Keratinocyte (primary cell): Measurements from ENCODE around the gene FSTL5. TPM values are rescaled to one million over a fixed set of nuclear protein-coding genes. Genes with fewer than 3 reads are reported as not detected.

ENCODE experiments used
- DNase-seq: peaks from one replicate; pipeline ENCODE4 v3.0.0-alpha.2; 2011; ENCODE audit warnings: low read depth, missing footprints, low spot score
- FAIRE-seq: peaks from 2 replicates; lab custom pipeline; 2011; peaks lifted over from hg19 to GRCh38; lab: Jason Lieb, UNC
- H2AFZ ChIP-seq: 2 replicates; pipeline ENCODE4 v1.6.0; 2012; ENCODE audit warnings: low read length, control low read depth, inconsistent platforms; ENCODE audit not compliant: control insufficient read depth
- H3K27ac ChIP-seq: 2 replicates; pipeline ENCODE4 v1.5.1; 2011; ENCODE audit warnings: low read length; ENCODE audit not compliant: control insufficient read depth, insufficient read depth
- H3K27me3 ChIP-seq: 3 replicates; pipeline ENCODE4 v1.6.0; 2011; ENCODE audit warnings: low read length; ENCODE audit not compliant: control insufficient read depth, insufficient read depth; ENCODE audit errors: extremely low read depth
- H3K36me3 ChIP-seq, 2 experiments: 2 replicates in 1 of 2; 3 replicates in 1 of 2; pipeline ENCODE4 v1.5.1; 2011; ENCODE audit warnings: low read length in 2 of 2, mild to moderate bottlenecking in 1 of 2; ENCODE audit not compliant: control insufficient read depth in 2 of 2, insufficient read depth in 2 of 2; ENCODE audit errors: extremely low read depth in 1 of 2
- H3K4me1 ChIP-seq: 3 replicates; pipeline ENCODE4 v1.5.1; 2011; ENCODE audit warnings: low read length; ENCODE audit not compliant: control insufficient read depth, insufficient read depth; ENCODE audit errors: extremely low read depth
- H3K4me2 ChIP-seq: 3 replicates; pipeline ENCODE4 v1.6.0; 2011; ENCODE audit warnings: low read depth, low read length; ENCODE audit not compliant: control insufficient read depth, insufficient read depth; ENCODE audit errors: extremely low read depth
- H3K4me3 ChIP-seq, 3 experiments: fragments of 200-600 bp in 1 of 3; sonication (generic) in 1 of 3; 2 replicates in 2 of 3; 3 replicates in 1 of 3; pipeline ENCODE4 v1.5.1; 2011 to 2016; ENCODE audit warnings: low read length in 3 of 3, mild to moderate bottlenecking in 3 of 3, control low read depth in 2 of 3, inconsistent platforms in 1 of 3, low read depth in 1 of 3, mixed read lengths in 1 of 3, mixed run types in 1 of 3, moderate library complexity in 1 of 3; ENCODE audit not compliant: control insufficient read depth in 2 of 3, insufficient read depth in 2 of 3; ENCODE audit errors: extremely low read depth in 1 of 3
- H3K79me2 ChIP-seq: 2 replicates; pipeline ENCODE4 v1.6.0; 2012; ENCODE audit warnings: low read length; ENCODE audit not compliant: control insufficient read depth, insufficient read depth
- H3K9ac ChIP-seq: 3 replicates; pipeline ENCODE4 v1.6.0; 2011; ENCODE audit warnings: low read length; ENCODE audit not compliant: control insufficient read depth, insufficient read depth; ENCODE audit errors: extremely low read depth
- H3K9me1 ChIP-seq: 3 replicates; pipeline ENCODE4 v1.6.0; 2011; ENCODE audit warnings: low read length; ENCODE audit not compliant: control insufficient read depth, insufficient read depth; ENCODE audit errors: extremely low read depth
- H3K9me3 ChIP-seq: 2 replicates; pipeline ENCODE4 v1.5.1; 2012; ENCODE audit warnings: low read depth, low read length; ENCODE audit not compliant: control insufficient read depth
- H4K20me1 ChIP-seq: 3 replicates; pipeline ENCODE4 v1.6.0; 2011; ENCODE audit warnings: low read length; ENCODE audit not compliant: control insufficient read depth, insufficient read depth; ENCODE audit errors: extremely low read depth
- EZH2 ChIP-seq: IDR thresholded peaks from one replicate; pipeline ENCODE4 v1.6.1; 2012; ENCODE audit warnings: inconsistent platforms, mild to moderate bottlenecking, low read length, moderate library complexity
- dilution Hi-C: fragments of 300-500 bp; cut with MboI; formaldehyde crosslinking; loops from one replicate; pipeline ENCODE4 v1.7.0; 2020; ENCODE audit warnings: low sequenced_read_pairs; ENCODE audit not compliant: extremely low pct_ligation_motif_present
- polyA plus RNA-seq, 5 experiments: library from polyadenylated mRNA; depleted of rRNA in 3 of 5; stranded (reverse) in 3 of 5; stranded (forward) in 1 of 5; unstranded in 1 of 5; fragments of >200 nt; gene quantifications; 1 replicate in 1 of 5; 2 replicates in 3 of 5; 3 replicates in 1 of 5; pipeline versions ENCODE4 v1.2.1 to v1.2.3, GENCODE V29; 2011 to 2012; ENCODE audit warnings: missing spikeins in 2 of 5, low read depth in 1 of 5, low replicate concordance in 1 of 5
- TF ChIP-seq, protein P1 (sequence below), 3 experiments: IDR thresholded peaks in 1 of 3; conservative IDR thresholded peaks in 1 of 3; optimal IDR thresholded peaks in 1 of 3; 2 replicates in 2 of 3; 3 replicates in 1 of 3; pipeline versions ENCODE3 to v1.5.1; 2011; ENCODE audit warnings: low read length in 3 of 3, mild to moderate bottlenecking in 3 of 3, moderate library complexity in 2 of 3, control low read depth in 1 of 3, inconsistent platforms in 1 of 3; ENCODE audit not compliant: insufficient read depth in 2 of 3; ENCODE audit errors: extremely low read depth in 1 of 3

The FSTL5 gene
- polyA plus RNA-seq, 1 donor (not counting 4 experiments of a cell fraction or from before 2014, with no cell fraction given) = not detected

DNA sequence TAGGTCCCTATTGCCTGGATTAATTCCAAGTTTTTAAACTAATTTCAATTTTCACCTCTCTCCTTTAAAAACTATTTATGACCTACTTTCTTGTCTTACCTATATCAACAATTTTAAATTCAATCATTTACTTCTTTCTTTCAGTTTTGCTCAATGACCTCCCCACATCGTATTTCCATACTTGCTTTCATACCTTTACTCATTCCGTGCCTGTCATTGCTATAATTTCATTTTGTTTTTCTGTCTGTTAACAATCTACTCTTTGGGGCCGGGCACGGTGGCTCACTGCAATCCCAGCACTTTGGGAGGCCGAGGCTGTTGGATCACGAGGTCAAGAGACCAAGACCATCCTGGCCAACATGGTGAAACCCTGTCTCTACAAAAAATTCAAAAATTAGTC lies 781.1 kb downstream of the FSTL5 start:
- no peaks in the 10 kb centered on the region for H3K79me2 ChIP-seq
- no peaks in the 10 kb centered on the region for H3K4me1 ChIP-seq
- DNase-seq (no peak), FAIRE-seq (no peak)
- dilution Hi-C loops = no loop called here
- H3K36me3 ChIP-seq = no peaks in the 10 kb centered on the region
- H3K4me3 ChIP-seq = no peak overlapping the region
- H3K27ac ChIP-seq = no peak overlapping the region
- no peak overlapping the region for H2AFZ ChIP-seq
- H4K20me1 ChIP-seq = no peaks in the 10 kb centered on the region
- H3K9me1 ChIP-seq = no peaks in the 10 kb centered on the region
- TF ChIP-seq, protein P1, sequence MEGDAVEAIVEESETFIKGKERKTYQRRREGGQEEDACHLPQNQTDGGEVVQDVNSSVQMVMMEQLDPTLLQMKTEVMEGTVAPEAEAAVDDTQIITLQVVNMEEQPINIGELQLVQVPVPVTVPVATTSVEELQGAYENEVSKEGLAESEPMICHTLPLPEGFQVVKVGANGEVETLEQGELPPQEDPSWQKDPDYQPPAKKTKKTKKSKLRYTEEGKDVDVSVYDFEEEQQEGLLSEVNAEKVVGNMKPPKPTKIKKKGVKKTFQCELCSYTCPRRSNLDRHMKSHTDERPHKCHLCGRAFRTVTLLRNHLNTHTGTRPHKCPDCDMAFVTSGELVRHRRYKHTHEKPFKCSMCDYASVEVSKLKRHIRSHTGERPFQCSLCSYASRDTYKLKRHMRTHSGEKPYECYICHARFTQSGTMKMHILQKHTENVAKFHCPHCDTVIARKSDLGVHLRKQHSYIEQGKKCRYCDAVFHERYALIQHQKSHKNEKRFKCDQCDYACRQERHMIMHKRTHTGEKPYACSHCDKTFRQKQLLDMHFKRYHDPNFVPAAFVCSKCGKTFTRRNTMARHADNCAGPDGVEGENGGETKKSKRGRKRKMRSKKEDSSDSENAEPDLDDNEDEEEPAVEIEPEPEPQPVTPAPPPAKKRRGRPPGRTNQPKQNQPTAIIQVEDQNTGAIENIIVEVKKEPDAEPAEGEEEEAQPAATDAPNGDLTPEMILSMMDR (optimal IDR thresholded peaks at IDR 0.05 in 1 of 3, IDR thresholded peaks at IDR 0.05 in 1 of 3, conservative IDR thresholded peaks at IDR 0.05 in 1 of 3; ENCODE audit: extremely low read depth in 1 of 3, insufficient read depth in 2 of 3, low read length in 3 of 3) = no peak
- TF ChIP-seq EZH2 = no peak
- H3K27me3 ChIP-seq = no peaks in the 10 kb centered on the region
- H3K9ac ChIP-seq = no peak overlapping the region
- H3K9me3 ChIP-seq = no peaks in the 10 kb centered on the region
- H3K4me2 ChIP-seq = no peak overlapping the region

DNA sequence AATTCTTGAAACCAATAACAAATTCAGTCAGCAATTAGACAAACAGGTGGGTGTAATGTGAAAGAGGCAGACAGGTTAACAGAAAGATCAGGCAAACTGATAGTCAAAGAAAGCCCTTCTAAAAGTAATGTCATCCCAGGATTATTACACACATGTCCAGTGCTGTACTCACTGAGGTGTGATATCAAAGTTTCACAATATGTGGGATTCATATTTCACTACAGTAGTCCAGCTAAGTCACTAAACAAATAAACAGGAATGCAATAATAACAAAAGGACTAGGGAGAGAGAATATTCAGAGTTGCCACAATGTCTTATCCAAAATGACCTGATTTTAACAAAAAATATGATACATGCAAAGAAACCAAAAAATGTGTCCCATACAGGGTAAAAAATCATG lies 787.5 kb downstream of the FSTL5 start:
- TF ChIP-seq, protein P1 (optimal IDR thresholded peaks at IDR 0.05 in 1 of 3, IDR thresholded peaks at IDR 0.05 in 1 of 3, conservative IDR thresholded peaks at IDR 0.05 in 1 of 3; ENCODE audit: extremely low read depth in 1 of 3, insufficient read depth in 2 of 3, low read length in 3 of 3) = no peak
- TF ChIP-seq EZH2 = no peak
- no peaks in the 10 kb centered on the region for H3K9me1 ChIP-seq
- dilution Hi-C loops = no loop called here
- no peaks in the 10 kb centered on the region for H3K9me3 ChIP-seq
- H3K4me2 ChIP-seq = no peak overlapping the region
- no peaks in the 10 kb centered on the region for H3K79me2 ChIP-seq
- DNase-seq (no peak), FAIRE-seq (no peak)
- H3K36me3 ChIP-seq = no peaks in the 10 kb centered on the region
- H3K9ac ChIP-seq = no peak overlapping the region
- H3K27me3 ChIP-seq = no peaks in the 10 kb centered on the region
- H2AFZ ChIP-seq = no peak overlapping the region
- H3K4me1 ChIP-seq = no peaks in the 10 kb centered on the region
- no peak overlapping the region for H3K27ac ChIP-seq
- no peak overlapping the region for H3K4me3 ChIP-seq
- no peaks in the 10 kb centered on the region for H4K20me1 ChIP-seq
